NCI-H526 treated with DMSO at 0.1 percent for 48 hours (cell line): ENCODE results near the gene EML6.

Experiments used
- DNase-seq: peaks from one replicate; lab custom pipeline; 2025; lab: John Stamatoyannopoulos, UW

EML6 gene

DNA sequence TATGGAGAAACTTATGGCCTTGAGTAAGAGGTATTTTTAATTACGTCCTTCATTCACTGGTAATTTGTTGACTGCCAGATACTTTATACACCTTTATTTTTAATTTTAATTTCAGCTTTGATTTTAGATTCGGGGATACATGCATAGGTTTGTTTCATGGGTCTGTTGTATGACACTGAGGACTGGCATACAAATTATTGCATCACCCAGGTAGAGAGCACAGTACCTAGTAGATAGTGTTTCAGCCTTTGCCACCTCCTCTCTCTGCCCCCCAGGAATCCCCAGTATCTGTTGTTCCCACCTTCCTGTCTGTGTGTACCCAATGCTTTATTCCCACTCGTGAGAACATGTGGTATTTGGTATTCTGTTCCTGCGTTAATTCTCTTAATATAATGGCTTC is 188.8 kb downstream of the EML6 start:
- no peak for DNase-seq

DNA sequence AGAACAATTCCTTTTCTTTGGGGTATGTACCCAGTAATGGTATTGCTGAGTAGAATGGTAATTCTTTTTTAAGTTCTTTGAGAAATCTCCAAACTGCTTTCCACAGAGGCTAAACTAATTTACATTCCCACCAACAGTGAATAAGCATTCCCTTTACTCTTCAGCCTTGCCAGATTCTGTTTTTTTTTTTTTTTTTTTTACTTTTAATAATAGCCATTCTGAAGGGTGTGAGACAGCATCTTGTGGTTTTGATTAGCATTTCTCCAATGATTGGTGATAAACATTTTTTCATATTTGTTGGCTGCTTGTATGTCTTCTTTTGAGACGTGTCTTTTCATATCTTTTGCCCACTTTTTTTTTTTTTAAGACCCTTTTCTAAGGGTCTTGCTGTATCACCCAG is 189.4 kb downstream of the EML6 start:
- no peak for DNase-seq

DNA sequence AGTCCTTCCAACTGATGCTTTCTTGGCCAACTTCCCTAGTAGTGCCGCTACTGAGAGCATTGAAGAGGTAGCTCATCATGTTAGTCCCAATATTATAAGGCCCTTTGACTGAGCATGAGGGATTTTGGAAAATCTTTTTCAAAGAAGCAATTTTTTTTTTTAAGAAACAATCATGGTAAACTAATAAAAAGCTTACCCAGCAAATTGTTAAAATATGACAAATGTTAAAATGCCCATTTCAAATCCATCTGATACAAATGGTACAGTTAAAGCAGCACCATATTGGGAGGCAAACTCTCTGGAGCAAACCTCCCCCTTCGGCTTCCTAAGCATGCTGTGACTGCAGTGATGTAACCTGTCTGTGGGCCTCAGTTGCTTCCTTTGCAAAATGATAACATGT is 191.2 kb downstream of the EML6 start:
- no peak for DNase-seq

DNA sequence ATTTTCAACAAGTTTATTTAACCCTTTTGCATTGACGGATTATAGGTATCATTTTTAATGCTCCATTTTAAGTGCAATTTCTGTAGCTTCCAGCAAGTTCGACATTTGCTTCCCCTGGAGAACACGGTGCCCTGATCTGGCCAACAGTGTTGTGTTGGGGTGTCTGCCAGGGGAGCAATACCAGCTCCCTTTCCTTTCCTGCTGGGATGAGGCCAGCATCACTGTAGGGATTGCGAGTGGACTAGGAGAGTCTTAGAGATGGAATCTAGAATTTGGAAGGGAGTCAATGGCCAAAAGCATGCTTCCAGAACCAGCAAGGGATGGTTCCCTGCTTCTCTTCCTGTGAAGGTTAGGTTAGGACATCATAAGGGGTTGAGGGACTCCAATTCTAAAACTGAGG is 191.6 kb downstream of the EML6 start:
- no peak for DNase-seq

DNA sequence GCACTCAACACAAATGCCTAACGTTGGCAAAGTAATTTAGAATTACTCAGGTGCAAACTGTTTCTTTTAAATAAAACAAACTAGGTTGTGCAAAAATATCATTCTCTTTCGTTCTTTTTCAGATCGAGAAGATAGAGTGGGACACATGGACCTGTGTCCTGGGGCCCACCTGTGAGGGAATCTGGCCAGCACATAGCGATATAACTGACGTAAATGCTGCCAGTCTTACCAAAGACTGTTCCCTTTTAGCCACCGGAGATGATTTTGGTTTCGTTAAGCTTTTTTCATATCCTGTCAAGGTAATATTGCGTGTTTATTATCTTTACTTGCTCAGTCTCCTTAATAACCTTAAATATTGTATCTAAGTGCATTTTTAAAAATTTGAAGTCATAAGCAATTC is 193.2 kb downstream of the EML6 start:
- no peak for DNase-seq

DNA sequence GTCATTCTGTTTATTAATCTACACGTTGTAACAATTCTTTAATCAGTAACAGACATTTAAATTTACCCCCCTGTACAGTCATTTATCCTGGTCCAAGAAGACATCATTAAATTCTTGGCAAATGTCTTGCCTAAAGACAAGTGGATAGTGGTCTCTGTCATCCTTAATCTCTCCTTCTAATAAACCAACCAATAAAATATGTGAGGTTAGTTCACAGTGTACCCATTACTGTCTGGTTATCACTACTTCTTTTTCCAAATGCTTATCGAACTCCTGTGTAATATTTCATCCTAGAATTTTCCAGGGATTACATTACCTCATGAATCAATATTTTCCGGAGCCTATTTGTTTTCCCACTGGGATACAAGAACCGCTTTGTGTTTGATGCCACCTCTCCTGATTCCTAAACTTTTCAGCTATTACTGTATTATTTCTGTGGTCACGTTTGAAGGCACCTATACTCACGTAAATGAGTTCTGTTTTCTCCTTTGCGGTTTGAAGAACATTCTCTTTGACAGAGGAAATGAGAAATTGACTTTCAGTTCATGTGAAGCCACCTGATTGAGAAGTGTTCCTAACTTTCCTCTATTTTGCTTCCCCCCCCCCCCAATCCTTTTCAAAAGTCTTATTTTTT is 195.3 kb downstream of the EML6 start:
- no peak for DNase-seq

DNA sequence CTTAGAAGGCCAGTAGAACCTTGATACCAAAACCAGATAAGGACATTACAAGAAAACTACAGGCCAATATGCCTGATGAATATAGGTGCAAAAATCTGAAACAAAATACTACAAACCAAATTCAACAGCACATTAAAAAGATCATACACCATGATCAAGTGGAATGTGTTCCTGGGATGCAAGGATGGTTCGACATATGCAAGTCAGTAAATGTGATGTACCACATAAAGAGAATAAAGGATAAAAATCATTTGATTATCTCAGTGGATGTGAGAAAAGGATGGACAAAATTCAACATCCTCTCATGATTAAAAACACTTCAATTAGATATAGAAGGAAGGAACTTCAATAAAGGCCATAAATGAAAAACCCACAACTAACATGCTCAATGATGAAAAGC is 197.2 kb downstream of the EML6 start:
- no peak for DNase-seq

DNA sequence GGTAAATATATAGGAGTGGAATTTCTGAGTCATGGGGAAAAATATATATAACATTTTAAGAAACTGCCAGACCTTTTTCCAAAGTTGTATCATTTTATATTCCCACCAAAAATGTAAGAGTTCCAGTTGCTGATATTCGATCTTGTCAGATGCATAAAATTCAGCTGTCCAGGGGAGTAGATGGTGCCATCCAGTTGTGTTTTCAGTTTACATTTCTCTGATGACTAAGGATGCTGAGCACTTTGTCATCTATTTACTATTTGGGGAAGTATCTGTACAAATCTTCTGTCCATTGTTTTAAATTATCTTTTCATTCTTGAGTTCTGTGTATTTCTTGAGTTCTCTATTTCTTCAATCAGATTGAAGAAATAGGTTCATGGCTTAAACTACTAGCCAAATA is 200.7 kb downstream of the EML6 start:
- no peak for DNase-seq

DNA sequence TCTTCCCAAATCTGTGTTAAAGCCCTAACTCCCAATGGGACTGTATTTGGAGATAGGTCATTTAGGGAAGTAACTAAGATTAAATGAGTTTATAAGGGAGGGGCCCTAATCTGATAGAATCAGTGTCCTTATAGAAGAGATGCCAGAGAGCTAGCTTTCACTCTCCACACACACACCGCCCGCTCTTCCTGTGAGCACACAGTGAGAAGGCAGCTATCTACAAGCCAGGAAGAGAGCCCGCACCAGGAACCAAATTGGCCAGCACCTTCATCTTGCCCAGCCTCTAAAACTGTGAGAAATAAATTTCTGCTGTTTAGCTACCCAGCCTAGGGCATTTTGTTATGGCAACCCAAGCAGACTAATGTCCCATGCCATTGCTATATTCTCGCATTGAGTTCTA is 201.6 kb downstream of the EML6 start:
- DNase-seq: no peak

DNA sequence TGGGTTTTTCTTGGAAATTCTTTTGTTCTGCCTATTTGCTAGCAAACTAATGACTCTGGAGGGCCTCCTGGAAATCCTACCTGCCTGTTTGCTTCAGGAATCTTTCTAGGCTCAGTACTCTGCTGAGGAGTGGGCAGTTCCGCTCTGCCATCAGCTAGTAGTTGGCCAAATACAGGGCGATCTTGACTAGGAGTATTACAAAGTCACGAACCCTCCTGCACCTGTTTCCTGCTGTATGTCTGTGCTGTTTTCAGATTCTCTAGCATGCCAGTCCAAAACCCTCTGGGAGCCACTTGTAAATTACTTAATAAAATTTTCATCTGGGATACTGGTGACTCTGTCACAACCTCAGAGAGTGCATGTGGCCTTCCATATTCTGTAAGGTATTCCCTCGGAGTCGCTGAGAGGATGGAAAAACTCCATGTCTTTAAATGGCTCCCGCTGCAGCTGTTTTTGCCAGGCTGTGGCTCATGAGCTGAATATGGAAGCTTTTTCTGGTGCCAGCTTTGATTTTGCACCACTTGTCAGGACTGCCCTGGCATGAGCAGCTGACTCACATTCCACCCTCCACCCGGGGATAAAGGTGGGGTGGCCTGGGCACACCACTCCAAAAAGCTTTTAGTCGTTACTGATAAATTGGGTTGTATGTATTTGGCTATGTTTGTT is 203.8 kb downstream of the EML6 start:
- DNase-seq: no peak

DNA sequence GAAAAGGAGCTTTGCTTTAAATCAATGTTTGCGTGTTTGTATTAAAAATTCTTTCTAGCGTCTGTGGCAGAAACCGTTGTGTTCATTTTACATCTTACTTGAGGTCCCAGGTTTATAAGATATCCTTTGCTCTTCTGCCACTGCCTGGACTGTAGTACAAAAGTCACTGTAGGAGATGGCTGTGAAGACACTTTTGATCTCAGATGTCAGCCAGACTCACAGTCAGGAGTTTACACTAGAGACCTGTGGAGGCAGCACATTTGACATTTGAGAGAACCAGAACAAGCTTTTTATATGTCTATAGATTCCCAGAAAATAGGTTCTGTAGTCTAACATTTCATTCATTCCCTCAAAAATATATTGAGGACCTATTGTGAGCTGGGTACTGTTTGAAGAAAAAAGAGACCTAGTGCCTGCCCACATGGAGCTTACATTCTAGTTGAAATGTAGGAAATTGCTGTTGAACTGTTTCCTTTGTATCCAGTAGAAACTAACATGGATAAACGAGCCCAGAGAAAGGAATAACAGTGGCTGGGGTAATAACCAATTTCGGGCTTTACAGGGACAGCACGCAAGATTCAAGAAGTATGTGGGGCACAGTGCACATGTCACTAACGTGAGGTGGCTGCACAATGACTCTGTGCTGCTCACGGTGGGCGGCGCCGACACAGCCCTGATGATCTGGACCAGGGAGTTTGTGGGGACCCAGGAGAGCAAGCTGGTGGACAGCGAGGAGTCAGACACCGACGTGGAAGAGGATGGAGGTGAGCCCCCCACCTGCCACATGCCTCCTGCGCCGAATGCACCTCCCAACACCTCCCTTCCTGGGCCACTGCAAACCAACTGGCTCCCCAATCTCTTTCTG is 204.5 kb downstream of the EML6 start:
- DNase-seq: no peak

DNA sequence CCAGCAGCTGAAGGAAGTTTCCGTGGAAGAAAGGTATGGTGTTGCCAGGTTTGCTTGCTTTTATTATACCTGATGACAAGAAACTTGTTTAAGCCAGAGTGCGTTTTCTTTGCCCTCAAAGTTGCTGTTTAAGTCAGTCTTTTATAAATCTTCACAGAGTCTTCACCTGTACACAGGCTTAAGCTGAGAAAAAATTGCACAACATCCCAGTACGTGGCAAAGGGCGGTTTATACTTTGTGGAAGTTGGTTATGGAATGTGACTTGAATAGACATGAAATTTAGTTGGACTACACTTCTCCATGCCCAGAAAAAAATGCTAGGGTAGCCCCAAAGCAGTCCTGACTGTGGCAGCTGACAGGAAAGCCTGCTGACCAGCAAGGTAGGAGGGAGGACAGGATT is 205.3 kb downstream of the EML6 start:
- DNase-seq: no peak

DNA sequence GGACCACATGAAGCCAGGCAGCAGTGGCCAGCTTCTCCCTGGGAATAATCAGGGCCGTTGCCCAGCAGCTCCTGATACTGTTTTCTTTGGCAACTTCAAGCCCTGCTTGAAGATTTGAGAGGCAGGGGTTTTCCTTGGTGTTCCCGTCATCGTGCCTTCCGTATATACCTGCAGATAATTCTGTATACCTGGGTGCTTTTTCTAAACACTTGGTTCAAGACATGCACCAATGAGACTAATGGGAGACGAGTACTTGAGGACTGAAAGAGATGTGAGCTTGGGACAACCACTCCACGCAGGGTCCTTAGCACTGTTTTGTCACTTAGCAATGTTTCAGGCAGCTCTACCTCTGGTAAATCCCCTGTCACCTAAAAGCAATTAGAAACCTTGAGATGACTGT is 208.0 kb downstream of the EML6 start:
- DNase-seq: no peak

DNA sequence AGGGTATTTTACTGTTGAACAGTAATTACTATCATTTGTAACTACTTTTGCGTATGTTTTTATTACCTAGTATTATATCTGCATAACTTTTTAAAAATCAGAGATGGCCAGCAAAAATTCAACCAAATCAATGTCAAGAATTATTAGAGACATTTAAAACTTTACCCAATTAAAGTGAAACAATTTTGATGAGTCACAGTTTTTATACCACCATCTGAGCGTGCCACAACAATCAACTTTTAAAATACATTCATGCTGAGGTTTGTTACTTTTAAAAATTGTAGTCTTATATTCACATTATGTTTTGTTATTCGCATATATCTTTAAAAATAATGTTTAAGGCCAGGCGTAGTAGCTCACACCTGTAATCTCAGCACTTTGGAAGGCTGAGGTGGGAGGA is 211.9 kb downstream of the EML6 start:
- no peak for DNase-seq

DNA sequence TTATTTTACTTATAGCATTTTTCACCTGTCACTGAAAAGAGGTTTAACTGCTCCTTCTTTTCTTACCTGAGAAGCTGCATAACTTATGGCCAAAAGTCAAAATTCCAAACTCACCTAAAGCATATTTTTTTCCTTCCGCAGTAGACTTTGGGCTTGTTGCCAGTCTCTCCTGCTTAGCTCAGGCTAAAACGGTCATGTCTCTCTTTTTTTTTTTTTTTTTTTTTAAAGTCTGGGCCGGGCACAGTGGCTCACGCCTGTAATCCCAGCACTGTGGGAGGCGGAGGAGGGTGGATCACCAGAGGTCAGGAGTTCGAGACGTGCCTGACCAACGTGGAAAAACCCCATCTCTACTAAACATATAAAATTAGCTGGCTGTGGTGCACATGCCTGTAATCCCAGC is 213.3 kb downstream of the EML6 start:
- DNase-seq: no peak

DNA sequence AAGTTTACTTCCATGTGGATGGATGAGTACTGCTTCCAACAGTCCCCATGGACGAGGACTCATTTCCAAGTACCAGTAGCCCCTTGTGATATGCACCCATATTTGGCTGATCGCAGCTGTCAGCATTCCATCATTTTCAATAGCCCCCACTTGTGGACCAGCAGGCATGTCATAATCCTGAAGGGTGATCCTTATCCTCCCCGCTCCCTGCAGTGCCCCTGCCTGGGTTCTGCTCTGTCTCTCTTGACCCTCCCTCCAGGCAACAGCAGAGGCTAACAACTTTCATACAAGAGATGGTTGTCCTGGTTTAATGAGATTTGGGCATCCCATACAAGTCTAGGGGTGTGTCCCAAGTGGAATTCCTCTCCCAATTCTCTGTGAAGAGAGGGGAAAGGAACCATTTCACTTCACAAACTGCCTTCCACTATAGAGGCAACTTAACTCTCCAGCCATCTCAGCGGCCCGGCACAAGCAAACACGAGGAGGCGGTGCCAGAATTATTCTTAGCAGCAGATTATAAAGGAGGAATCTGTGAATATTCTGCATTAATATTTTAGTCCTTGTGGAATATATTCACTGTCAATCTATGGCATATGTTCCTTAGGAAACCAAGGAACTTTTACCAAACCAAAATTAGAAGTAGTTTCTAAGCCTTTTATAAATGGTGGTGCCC is 216.1 kb downstream of the EML6 start:
- DNase-seq: no peak

DNA sequence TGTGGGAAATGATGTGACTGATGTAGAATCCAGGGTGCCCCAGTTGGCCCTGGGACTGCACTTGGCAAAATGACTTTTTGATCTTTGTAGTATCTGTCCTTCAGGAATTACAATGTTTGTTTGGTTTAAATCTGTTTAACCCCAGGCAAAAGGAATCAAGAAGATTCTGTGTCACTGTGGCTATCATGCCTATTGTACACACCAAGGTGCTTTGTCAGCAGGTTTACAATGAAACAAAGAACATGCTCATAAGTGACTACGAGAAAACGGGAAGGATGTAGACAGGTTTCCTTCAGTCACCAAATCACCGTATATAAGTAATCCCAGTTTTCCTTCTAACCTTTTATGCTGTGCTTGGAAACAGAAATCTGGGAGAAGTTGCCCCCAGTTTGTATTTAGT is 217.3 kb downstream of the EML6 start:
- no peak for DNase-seq

DNA sequence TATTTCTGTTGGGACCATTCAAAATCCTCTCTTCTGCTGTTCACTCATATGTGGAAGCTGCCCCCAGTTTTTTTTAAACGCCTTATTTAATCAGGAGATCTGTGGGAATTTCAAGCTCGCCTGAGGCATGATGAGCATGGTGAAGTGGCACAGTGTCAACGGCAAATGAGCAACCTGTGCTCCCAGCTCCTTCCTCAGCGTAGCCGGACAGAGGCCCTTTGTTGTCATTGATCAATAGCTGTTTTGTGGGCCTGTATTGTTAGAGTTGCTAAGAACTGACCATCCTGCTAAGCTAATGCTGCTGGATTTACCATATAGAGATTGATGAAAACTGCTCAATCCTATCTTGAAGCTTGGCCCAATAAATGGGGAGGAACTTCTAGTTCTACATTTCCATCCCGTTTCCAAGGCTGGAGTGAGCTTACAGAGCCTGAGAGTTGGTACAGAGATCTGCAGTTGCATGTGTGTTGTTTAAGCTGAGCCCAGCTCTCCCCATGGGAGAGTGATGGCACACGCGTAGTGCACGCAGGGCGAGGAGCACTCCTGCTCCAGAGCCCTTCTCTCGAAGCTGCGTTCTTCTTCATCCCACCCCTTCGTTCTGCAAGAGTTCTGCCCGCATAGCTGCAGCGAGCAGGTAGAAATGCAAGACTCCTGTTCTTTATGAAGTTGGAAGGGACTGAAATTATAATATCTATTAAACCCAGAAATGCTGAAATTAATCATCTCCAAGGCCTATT is 218.0 kb downstream of the EML6 start:
- no peak for DNase-seq

DNA sequence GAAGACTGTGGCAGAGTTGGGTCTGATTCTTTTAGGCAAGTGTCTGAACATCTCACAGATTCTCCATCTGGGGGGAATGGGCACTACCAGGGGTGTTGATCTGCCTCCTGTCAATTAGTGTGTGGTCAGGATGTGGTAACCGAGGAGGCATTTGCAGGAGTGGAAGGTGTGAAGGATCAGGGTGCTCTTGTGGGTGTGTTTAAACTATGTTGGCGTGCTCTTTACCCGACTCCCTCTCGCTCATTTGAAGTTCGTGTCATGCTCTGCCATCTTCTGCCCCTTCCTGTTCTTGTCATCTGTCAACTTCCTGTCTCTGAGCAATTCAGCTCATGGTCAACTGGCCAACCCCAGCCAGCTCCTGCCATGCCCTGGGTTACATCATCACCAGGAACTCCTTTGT is 218.9 kb downstream of the EML6 start:
- no peak for DNase-seq

DNA sequence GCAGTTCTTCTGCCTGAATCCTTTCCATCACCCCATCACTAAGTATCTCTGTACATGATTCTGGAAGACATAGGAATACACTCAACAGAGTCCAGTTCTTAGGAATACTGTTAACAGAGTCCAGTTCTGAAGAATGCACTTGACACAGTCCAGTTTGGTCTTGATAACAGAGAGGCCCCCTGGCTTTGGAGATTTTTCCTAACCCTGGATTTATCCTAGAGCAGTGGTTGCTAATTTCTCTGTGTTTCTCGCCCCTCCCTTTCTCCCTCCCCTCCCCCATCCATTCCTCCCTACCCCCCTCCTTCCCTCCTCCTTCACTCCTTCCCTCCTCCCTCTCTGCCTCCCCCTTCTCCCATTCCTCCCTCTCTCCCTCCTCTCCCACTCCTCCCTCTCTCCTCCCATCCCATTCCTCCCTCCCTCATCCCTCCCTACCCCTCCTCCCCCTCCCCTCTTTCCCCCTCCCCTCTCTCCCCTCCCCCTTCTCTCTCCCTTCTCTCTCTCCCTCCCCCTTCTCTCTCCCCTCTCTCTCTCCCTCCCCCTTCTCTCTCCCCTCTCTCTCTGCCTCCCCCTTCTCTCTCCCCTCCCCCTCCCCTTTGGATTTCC is 221.4 kb downstream of the EML6 start:
- DNase-seq: no peak

DNA sequence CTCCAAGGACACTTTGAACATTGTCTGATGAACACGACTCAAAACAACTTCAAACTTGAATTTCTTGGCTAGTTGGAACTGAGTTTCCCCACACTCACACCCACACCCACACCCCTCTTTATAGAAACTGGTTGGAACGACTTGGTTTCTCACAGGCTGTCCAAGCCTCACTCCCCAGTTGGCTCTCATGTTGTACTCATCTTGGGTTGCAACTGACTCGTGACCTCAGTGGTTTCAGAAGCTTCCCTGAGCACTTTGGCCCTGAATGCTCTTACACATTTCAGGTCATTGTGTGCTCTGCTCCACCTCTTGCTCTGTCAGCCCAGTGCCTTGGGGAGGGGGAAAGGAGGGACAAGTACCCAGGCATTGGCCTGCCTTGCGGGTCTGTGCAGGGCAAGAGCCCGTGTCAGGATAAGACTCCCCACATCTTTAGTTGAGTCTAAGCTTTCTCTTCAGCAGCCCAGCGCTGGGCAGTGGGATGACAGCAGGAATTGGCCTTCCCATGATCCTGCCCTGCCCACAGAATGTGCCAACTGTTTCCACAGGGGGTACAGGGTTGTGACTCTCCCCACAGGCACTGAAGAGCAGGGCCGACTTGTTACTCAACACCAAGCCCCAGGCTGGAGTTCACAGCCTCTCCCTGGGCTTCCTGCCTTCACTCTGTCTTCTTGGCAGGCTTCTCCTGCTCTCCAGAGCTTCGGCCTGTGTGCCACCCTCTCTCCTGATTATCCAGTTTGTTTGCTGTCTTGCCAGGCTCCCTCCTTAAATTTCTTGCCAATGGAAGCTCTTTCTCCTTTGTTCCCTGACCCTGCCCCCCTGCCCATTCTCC is 222.1 kb downstream of the EML6 start:
- no peak for DNase-seq
